Measurements from ENCODE around the gene NUSAP1. TPM values are rescaled to one million over a fixed set of nuclear protein-coding genes. Genes with fewer than 3 reads are reported as not detected.
"Not testable (repeated sequence)": the region's sequence is repeated elsewhere in the genome, so short reads cannot be mapped to it uniquely, and the experiment has no call there.

Gene NUSAP1, protein sequence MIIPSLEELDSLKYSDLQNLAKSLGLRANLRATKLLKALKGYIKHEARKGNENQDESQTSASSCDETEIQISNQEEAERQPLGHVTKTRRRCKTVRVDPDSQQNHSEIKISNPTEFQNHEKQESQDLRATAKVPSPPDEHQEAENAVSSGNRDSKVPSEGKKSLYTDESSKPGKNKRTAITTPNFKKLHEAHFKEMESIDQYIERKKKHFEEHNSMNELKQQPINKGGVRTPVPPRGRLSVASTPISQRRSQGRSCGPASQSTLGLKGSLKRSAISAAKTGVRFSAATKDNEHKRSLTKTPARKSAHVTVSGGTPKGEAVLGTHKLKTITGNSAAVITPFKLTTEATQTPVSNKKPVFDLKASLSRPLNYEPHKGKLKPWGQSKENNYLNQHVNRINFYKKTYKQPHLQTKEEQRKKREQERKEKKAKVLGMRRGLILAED
- 100 to 1,000 TPM in 1 of 2 donors, 1 to 10 TPM in 1; 7.4 to 149 TPM for total RNA-seq
- polyA plus RNA-seq: 1 to 10 TPM; 4.6 to 9.2 TPM

DNA sequence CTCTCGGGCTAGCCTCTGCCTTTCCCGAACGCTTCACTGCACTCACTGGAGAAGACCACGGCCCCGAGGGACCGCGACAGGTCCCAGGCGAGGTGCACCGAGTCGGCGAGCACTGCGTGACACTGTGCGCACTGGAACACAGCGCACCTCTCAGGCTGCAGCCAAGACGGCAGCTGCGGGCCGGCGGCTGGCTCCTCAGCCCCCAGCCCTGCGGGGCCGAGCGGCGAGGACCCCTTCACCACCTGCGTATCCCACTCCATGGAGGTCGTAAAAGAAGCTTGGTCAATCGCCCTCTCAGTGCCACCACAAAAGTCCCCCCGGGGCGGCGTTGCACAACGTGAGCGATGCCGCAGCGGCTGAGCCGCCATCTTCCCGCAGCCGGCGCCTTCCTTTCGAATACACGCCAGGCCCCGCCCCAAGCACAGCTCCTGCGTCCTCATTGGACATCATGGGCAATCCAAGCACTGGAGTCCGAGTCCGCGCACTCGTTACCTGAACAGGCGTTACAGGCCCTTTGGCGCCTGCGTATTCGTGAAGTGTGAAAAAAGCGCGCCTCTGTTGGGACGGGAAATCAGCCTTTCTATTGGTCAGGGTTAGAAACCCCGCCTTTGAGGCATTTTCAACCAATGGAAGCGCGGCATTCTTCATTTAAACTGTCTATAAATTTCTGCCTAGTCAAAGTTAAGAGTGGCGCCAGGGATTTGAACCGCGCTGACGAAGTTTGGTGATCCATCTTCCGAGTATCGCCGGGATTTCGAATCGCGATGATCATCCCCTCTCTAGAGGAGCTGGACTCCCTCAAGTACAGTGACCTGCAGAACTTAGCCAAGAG, at the start of gene NUSAP1, which contains the start of gene OIP5:
TSS of gene NUSAP1 (plus strand) at position 688 of the 832 bp plus-strand sequence. CDS start at position 765, 77 bp downstream.
TSS of gene OIP5 (minus strand) at position 398 of the 832 bp plus-strand sequence. CDS start at position 368, 30 bp downstream.
- WGBS: under 1% methylated on average over 64 of the region's 64 CpGs
- Histone ChIP-seq H3K9me3 (ENCODE audit: control insufficient read depth in 4 of 4, low read length in 3 of 4) (no peaks in the 10 kb centered on the region), H3K4me1 (ENCODE audit: control insufficient read depth in 4 of 4, insufficient read depth in 4 of 4, low read length in 3 of 4) (peaks cover 0 to 22% (median 8%) of the 10 kb centered on the region in 4 donors), H3K9ac (ENCODE audit: low read depth in 1 of 2, low read length in 2 of 2) (peak within 1 kb of the TSS; percentile 54 to 84), H3K36me3 (ENCODE audit: control insufficient read depth in 4 of 4, insufficient read depth in 3 of 4, low read depth in 1 of 4, low read length in 3 of 4) (no peaks in the 10 kb centered on the region), H3K27me3 (ENCODE audit: control insufficient read depth in 4 of 4, insufficient read depth in 4 of 4, low read length in 3 of 4) (no peaks in the 10 kb centered on the region), H3K27ac (ENCODE audit: low read depth in 1 of 2, low read length in 2 of 2) (peak within 1 kb of the TSS; percentile 77 to 79), H3K4me3 (ENCODE audit: low read depth in 1 of 3, low read length in 3 of 3) (peak within 1 kb of the TSS; percentile 74 to 99 (median 95))
- DNase-seq (ENCODE audit: low spot score): peak; percentile 96
- peak; percentile 77 for TF ChIP-seq SP1 (IDR thresholded peaks at IDR 0.05)
- TF ChIP-seq, protein P1, sequence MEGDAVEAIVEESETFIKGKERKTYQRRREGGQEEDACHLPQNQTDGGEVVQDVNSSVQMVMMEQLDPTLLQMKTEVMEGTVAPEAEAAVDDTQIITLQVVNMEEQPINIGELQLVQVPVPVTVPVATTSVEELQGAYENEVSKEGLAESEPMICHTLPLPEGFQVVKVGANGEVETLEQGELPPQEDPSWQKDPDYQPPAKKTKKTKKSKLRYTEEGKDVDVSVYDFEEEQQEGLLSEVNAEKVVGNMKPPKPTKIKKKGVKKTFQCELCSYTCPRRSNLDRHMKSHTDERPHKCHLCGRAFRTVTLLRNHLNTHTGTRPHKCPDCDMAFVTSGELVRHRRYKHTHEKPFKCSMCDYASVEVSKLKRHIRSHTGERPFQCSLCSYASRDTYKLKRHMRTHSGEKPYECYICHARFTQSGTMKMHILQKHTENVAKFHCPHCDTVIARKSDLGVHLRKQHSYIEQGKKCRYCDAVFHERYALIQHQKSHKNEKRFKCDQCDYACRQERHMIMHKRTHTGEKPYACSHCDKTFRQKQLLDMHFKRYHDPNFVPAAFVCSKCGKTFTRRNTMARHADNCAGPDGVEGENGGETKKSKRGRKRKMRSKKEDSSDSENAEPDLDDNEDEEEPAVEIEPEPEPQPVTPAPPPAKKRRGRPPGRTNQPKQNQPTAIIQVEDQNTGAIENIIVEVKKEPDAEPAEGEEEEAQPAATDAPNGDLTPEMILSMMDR (IDR thresholded peaks at IDR 0.05; ENCODE audit: low read depth, low read length, missing input control): no peak
- peak; percentile 33 to 39 for TF ChIP-seq HNF4A (conservative IDR thresholded peaks at IDR 0.05)
- no peak for TF ChIP-seq RAD21 (IDR thresholded peaks at IDR 0.05)
- TF ChIP-seq, protein P2, sequence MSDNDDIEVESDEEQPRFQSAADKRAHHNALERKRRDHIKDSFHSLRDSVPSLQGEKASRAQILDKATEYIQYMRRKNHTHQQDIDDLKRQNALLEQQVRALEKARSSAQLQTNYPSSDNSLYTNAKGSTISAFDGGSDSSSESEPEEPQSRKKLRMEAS (IDR thresholded peaks at IDR 0.05): peak; percentile 73
- peak; percentile 98 for TF ChIP-seq YY1 (IDR thresholded peaks at IDR 0.05)
- TF ChIP-seq, protein P3, sequence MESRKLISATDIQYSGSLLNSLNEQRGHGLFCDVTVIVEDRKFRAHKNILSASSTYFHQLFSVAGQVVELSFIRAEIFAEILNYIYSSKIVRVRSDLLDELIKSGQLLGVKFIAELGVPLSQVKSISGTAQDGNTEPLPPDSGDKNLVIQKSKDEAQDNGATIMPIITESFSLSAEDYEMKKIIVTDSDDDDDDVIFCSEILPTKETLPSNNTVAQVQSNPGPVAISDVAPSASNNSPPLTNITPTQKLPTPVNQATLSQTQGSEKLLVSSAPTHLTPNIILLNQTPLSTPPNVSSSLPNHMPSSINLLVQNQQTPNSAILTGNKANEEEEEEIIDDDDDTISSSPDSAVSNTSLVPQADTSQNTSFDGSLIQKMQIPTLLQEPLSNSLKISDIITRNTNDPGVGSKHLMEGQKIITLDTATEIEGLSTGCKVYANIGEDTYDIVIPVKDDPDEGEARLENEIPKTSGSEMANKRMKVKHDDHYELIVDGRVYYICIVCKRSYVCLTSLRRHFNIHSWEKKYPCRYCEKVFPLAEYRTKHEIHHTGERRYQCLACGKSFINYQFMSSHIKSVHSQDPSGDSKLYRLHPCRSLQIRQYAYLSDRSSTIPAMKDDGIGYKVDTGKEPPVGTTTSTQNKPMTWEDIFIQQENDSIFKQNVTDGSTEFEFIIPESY (IDR thresholded peaks at IDR 0.05): peak; percentile 20
- TF ChIP-seq GABPA (IDR thresholded peaks at IDR 0.05 in 1 of 2, conservative IDR thresholded peaks at IDR 0.05 in 1 of 2): peak in 1 of 2 donors; percentile 49
- TF ChIP-seq RXRA (IDR thresholded peaks at IDR 0.05): peak in 1 of 2 donors; percentile 37
- no peak for TF ChIP-seq HNF4G (IDR thresholded peaks at IDR 0.05)
- no peak for TF ChIP-seq TAF1 (conservative IDR thresholded peaks at IDR 0.05)
- peak in 1 of 2 donors; percentile 23 for TF ChIP-seq EGR1 (IDR thresholded peaks at IDR 0.05; ENCODE audit: low read depth in 2 of 2)

DNA sequence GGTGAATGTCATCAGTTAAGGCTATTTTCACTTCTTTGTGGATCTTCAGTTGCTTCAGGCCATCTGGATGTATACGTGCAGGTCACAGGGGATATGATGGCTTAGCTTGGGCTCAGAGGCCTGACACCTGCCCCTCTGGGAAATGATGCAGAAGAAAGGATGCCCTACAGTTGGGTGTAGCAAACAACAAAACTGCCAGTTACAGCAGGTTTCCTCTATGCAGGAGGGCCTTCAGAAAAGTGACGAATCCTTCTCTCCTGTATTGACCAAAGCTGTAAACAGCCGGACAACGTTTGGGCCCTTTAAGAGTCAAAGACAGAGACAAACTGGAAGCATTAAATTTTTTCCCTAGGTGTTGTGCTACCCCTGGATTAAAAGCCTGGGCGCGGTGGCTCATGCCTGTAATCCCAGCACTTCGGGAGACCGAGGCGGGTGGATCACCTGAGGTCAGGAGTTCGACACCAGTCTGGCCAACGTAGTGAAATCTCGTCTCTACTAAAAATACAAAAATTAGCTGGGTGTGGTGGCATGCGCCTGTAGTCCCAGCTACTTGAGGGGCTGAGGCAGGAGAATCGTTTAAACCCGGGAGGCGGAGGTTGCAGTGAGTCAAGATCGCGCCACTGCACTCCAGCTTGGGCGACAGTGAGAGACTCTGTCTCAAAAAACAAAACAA, 49.6 kb upstream of the NUSAP1 start:
- H3K9me3 ChIP-seq (ENCODE audit: control insufficient read depth in 4 of 4, low read length in 3 of 4); DNase-seq (ENCODE audit: low spot score); H3K27me3 ChIP-seq (ENCODE audit: control insufficient read depth in 4 of 4, insufficient read depth in 4 of 4, low read length in 3 of 4): not testable (repeated sequence)
- H3K4me3 ChIP-seq (ENCODE audit: low read depth in 1 of 3, low read length in 3 of 3): peak overlapping the region; percentile 21 to 49 (median 40)
- peak overlapping the region; percentile 90 to 93 for H3K27ac ChIP-seq (ENCODE audit: low read depth in 1 of 2, low read length in 2 of 2)
- peak overlapping the region; percentile 72 to 82 for H3K9ac ChIP-seq (ENCODE audit: low read depth in 1 of 2, low read length in 2 of 2)
- H3K36me3 ChIP-seq (ENCODE audit: control insufficient read depth in 4 of 4, insufficient read depth in 3 of 4, low read depth in 1 of 4, low read length in 3 of 4): peaks cover 7 to 26% (median 19%) of the 10 kb centered on the region in 4 donors
- WGBS: 27% methylated on average over 19 of the region's 19 CpGs
- peaks cover 5 to 22% (median 12%) of the 10 kb centered on the region in 4 donors for H3K4me1 ChIP-seq (ENCODE audit: control insufficient read depth in 4 of 4, insufficient read depth in 4 of 4, low read length in 3 of 4)

Measured in liver (tissue), 9 donors.